NT2/D1 (cell line): ENCODE measurements around the gene DOK6.

ENCODE experiments used
- SUZ12 ChIP-seq: IDR thresholded peaks from 2 replicates; pipeline ENCODE4 v1.6.1; 2011; ENCODE audit not compliant: insufficient read length, insufficient read depth; ENCODE audit errors: extremely low read depth
- YY1 ChIP-seq: IDR thresholded peaks from 2 replicates; pipeline ENCODE4 v1.6.1; 2011; ENCODE audit not compliant: insufficient read length, insufficient read depth
- ZNF274 ChIP-seq: IDR thresholded peaks from 2 replicates; pipeline ENCODE4 v1.6.1; 2011; ENCODE audit warnings: mild to moderate bottlenecking, low read depth, low read length

DNA sequence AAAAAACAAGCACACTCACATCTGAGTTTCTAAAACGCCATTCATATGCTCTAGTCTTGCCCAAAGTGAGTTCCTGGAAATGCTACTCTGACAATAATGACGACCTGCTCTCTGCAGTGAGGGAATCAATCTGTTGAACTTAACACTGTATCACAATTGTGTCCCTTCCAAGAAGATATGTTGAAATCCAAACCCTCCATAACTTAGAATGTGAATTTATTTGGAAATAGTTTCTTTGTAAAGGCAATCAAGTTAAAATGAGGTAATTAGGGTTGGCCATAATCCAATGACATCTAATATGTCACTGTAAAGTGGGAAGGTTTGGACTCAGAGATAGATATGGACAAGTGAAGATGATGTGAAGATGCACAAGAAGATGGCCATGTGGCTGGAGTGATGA, 282.5 kb downstream of the DOK6 start:
- no peak for TF ChIP-seq YY1
- no peak for TF ChIP-seq SUZ12
- no peak for TF ChIP-seq ZNF274
